Left renal pelvis (tissue), 4 donors: ENCODE results near the gene ZNF598. TPM values are rescaled to one million over a fixed set of nuclear protein-coding genes. Genes with fewer than 3 reads are reported as not detected.
"Not testable (repeated sequence)": the region's sequence is repeated elsewhere in the genome, so short reads cannot be mapped to it uniquely, and the experiment has no call there.

Experiments
- DNase-seq, 4 donors: peaks; one replicate each; pipeline ENCODE4 v3.0.0-alpha.2; 2013; ENCODE audit warnings: low read depth in 4 of 4, low spot score in 3 of 4
- polyA plus RNA-seq, 4 donors: library from polyadenylated mRNA; unstranded; fragments of 120-200 nt; gene quantifications; one replicate each; pipeline ENCODE4 v1.2.1, GENCODE V29; 2013; ENCODE audit not compliant: insufficient read length in 4 of 4

The ZNF598 gene
- polyA plus RNA-seq, 4 donors, result 16.9 to 28.3 (median 18.9) TPM

GRCh38 chr16:2028620-2029220 is 19.1 kb upstream of the ZNF598 start:
- no peak for DNase-seq

GRCh38 chr16:2028146-2028545 is 18.5 kb upstream of the ZNF598 start:
- DNase-seq, result no peak

GRCh38 chr16:2027024-2028010 is 17.7 kb upstream of the ZNF598 start:
- no peak for DNase-seq

GRCh38 chr16:2026461-2027023 is 16.9 kb upstream of the ZNF598 start, which contains the start of gene NHERF2:
NHERF2 (plus strand) TSS chr16:2026902; CDS start chr16:2027006, 104 bp downstream.
- no peak for DNase-seq

GRCh38 chr16:2025878-2026460 is 16.3 kb upstream of the ZNF598 start:
- DNase-seq, result no peak

GRCh38 chr16:2025251-2025650 is 15.6 kb upstream of the ZNF598 start:
- DNase-seq, result no peak

- DNase-seq, result no peak
Measured at GRCh38 chr16:2024032-2024420, 14.4 kb upstream of the ZNF598 start.

GRCh38 chr16:2023092-2024031 is 13.7 kb upstream of the ZNF598 start:
- DNase-seq, result peak in 2 of 4 donors; percentile 77 to 84

GRCh38 chr16:2022723-2023091 is 13.1 kb upstream of the ZNF598 start:
- DNase-seq, result no peak

- no peak for DNase-seq
Measured at GRCh38 chr16:2019921-2020831, 10.6 kb upstream of the ZNF598 start.

GRCh38 chr16:2019518-2019920 is 9.9 kb upstream of the ZNF598 start, which contains the start of gene NPW:
NPW (plus strand) TSS chr16:2019785.
- no peak for DNase-seq

- DNase-seq, result no peak
Measured at GRCh38 chr16:2016407-2016922, 6.8 kb upstream of the ZNF598 start.

GRCh38 chr16:2015947-2016208 is 6.3 kb upstream of the ZNF598 start:
- no peak for DNase-seq

GRCh38 chr16:2015117-2015946 is 5.7 kb upstream of the ZNF598 start:
- no peak for DNase-seq

- DNase-seq, result no peak
Measured at GRCh38 chr16:2013527-2013926, 3.9 kb upstream of the ZNF598 start.

GRCh38 chr16:2011726-2012125 is 2.1 kb upstream of the ZNF598 start:
- not testable (repeated sequence) for DNase-seq

- no peak for DNase-seq
Measured at GRCh38 chr16:2009164-2009711, 383 bp downstream of the ZNF598 start.
